ENCODE data around the gene PSMD1. TPM values are rescaled to one million over a fixed set of nuclear protein-coding genes. Genes with fewer than 3 reads are reported as not detected.

PSMD1 gene
- total and polyA plus RNA-seq, 2 experiments from 2014 or later = 148 to 177 TPM

DNA sequence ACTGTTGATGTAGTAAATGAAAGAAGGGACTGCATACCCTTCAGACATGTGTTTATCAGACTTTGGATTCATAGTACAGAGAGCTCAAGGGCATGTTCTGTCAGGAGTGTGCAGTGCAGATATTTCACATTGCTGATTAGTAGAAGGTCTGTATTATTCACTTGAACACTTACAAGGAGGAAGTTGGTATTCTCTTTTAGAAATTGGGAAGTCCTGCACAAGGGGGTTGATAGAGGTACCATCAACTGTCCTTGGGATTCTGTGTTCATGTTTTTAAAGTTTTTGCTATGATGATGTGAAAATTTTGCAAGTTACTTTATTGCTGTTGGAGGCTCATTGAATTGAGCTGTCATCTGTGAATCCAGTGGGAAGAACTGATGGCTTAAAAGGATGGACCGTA, 6.7 kb downstream of the PSMD1 start (continued):
- TF ChIP-seq, protein P1, sequence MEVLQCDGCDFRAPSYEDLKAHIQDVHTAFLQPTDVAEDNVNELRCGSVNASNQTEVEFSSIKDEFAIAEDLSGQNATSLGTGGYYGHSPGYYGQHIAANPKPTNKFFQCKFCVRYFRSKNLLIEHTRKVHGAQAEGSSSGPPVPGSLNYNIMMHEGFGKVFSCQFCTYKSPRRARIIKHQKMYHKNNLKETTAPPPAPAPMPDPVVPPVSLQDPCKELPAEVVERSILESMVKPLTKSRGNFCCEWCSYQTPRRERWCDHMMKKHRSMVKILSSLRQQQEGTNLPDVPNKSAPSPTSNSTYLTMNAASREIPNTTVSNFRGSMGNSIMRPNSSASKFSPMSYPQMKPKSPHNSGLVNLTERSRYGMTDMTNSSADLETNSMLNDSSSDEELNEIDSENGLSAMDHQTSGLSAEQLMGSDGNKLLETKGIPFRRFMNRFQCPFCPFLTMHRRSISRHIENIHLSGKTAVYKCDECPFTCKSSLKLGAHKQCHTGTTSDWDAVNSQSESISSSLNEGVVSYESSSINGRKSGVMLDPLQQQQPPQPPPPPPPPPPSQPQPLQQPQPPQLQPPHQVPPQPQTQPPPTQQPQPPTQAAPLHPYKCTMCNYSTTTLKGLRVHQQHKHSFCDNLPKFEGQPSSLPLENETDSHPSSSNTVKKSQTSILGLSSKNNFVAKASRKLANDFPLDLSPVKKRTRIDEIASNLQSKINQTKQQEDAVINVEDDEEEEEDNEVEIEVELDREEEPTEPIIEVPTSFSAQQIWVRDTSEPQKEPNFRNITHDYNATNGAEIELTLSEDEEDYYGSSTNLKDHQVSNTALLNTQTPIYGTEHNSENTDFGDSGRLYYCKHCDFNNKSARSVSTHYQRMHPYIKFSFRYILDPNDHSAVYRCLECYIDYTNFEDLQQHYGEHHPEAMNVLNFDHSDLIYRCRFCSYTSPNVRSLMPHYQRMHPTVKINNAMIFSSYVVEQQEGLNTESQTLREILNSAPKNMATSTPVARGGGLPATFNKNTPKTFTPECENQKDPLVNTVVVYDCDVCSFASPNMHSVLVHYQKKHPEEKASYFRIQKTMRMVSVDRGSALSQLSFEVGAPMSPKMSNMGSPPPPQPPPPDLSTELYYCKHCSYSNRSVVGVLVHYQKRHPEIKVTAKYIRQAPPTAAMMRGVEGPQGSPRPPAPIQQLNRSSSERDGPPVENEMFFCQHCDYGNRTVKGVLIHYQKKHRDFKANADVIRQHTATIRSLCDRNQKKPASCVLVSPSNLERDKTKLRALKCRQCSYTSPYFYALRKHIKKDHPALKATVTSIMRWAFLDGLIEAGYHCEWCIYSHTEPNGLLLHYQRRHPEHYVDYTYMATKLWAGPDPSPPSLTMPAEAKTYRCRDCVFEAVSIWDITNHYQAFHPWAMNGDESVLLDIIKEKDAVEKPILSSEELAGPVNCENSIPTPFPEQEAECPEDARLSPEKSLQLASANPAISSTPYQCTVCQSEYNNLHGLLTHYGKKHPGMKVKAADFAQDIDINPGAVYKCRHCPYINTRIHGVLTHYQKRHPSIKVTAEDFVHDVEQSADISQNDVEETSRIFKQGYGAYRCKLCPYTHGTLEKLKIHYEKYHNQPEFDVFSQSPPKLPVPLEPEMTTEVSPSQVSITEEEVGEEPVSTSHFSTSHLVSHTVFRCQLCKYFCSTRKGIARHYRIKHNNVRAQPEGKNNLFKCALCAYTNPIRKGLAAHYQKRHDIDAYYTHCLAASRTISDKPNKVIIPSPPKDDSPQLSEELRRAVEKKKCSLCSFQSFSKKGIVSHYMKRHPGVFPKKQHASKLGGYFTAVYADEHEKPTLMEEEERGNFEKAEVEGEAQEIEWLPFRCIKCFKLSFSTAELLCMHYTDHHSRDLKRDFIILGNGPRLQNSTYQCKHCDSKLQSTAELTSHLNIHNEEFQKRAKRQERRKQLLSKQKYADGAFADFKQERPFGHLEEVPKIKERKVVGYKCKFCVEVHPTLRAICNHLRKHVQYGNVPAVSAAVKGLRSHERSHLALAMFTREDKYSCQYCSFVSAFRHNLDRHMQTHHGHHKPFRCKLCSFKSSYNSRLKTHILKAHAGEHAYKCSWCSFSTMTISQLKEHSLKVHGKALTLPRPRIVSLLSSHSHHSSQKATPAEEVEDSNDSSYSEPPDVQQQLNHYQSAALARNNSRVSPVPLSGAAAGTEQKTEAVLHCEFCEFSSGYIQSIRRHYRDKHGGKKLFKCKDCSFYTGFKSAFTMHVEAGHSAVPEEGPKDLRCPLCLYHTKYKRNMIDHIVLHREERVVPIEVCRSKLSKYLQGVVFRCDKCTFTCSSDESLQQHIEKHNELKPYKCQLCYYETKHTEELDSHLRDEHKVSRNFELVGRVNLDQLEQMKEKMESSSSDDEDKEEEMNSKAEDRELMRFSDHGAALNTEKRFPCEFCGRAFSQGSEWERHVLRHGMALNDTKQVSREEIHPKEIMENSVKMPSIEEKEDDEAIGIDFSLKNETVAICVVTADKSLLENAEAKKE (CRISPR knock-in tag; IDR thresholded peaks at IDR 0.05) = no peak
- TF ChIP-seq ZNF114 (CRISPR knock-in tag; IDR thresholded peaks at IDR 0.05) (no peak), ZNF331 (CRISPR knock-in tag; IDR thresholded peaks at IDR 0.05; ENCODE audit: low read depth) (no peak), JUNB (IDR thresholded peaks at IDR 0.05; ENCODE audit: unreplicated experiment) (no peak), POLR2AphosphoS5 (IDR thresholded peaks at IDR 0.05; ENCODE audit: low read depth) (no peak), CREB1 (CRISPR knock-in tag; IDR thresholded peaks at IDR 0.05; ENCODE audit: low read depth) (no peak), EZH2phosphoT487 (IDR thresholded peaks at IDR 0.05; ENCODE audit: unreplicated experiment) (no peak)
- TF ChIP-seq, protein P2, sequence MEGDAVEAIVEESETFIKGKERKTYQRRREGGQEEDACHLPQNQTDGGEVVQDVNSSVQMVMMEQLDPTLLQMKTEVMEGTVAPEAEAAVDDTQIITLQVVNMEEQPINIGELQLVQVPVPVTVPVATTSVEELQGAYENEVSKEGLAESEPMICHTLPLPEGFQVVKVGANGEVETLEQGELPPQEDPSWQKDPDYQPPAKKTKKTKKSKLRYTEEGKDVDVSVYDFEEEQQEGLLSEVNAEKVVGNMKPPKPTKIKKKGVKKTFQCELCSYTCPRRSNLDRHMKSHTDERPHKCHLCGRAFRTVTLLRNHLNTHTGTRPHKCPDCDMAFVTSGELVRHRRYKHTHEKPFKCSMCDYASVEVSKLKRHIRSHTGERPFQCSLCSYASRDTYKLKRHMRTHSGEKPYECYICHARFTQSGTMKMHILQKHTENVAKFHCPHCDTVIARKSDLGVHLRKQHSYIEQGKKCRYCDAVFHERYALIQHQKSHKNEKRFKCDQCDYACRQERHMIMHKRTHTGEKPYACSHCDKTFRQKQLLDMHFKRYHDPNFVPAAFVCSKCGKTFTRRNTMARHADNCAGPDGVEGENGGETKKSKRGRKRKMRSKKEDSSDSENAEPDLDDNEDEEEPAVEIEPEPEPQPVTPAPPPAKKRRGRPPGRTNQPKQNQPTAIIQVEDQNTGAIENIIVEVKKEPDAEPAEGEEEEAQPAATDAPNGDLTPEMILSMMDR (conservative IDR thresholded peaks at IDR 0.05; ENCODE audit: low read depth in 2 of 2) = no peak
- TF ChIP-seq, protein P3, sequence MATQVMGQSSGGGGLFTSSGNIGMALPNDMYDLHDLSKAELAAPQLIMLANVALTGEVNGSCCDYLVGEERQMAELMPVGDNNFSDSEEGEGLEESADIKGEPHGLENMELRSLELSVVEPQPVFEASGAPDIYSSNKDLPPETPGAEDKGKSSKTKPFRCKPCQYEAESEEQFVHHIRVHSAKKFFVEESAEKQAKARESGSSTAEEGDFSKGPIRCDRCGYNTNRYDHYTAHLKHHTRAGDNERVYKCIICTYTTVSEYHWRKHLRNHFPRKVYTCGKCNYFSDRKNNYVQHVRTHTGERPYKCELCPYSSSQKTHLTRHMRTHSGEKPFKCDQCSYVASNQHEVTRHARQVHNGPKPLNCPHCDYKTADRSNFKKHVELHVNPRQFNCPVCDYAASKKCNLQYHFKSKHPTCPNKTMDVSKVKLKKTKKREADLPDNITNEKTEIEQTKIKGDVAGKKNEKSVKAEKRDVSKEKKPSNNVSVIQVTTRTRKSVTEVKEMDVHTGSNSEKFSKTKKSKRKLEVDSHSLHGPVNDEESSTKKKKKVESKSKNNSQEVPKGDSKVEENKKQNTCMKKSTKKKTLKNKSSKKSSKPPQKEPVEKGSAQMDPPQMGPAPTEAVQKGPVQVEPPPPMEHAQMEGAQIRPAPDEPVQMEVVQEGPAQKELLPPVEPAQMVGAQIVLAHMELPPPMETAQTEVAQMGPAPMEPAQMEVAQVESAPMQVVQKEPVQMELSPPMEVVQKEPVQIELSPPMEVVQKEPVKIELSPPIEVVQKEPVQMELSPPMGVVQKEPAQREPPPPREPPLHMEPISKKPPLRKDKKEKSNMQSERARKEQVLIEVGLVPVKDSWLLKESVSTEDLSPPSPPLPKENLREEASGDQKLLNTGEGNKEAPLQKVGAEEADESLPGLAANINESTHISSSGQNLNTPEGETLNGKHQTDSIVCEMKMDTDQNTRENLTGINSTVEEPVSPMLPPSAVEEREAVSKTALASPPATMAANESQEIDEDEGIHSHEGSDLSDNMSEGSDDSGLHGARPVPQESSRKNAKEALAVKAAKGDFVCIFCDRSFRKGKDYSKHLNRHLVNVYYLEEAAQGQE (IDR thresholded peaks at IDR 0.05; ENCODE audit: unreplicated experiment) = no peak

Data from GM23338 (cell line).